ENCODE results near the gene USH1G.
A peak's percentile ranks its signal among the peaks of the same experiment; 100 is the strongest.

The USH1G gene

DNA sequence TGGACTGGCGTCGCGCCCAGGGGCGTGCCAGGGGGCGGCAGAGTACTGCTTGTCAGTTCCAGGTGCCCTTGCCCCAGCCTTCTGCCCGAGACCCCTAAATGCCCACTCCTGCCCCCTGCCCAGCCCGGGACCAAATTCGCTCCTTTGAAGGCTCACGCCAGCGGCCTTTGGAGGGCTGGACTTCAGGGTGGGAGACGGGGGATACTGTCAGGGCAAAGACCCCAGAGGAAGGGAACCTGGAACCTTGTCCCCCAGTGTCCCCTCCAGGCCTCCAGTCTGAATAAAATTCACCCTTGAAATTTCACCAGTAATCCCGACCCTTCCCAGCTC, 13.4 kb upstream of the USH1G start:
- TF ChIP-seq, protein P1, sequence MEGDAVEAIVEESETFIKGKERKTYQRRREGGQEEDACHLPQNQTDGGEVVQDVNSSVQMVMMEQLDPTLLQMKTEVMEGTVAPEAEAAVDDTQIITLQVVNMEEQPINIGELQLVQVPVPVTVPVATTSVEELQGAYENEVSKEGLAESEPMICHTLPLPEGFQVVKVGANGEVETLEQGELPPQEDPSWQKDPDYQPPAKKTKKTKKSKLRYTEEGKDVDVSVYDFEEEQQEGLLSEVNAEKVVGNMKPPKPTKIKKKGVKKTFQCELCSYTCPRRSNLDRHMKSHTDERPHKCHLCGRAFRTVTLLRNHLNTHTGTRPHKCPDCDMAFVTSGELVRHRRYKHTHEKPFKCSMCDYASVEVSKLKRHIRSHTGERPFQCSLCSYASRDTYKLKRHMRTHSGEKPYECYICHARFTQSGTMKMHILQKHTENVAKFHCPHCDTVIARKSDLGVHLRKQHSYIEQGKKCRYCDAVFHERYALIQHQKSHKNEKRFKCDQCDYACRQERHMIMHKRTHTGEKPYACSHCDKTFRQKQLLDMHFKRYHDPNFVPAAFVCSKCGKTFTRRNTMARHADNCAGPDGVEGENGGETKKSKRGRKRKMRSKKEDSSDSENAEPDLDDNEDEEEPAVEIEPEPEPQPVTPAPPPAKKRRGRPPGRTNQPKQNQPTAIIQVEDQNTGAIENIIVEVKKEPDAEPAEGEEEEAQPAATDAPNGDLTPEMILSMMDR (conservative IDR thresholded peaks at IDR 0.05) = no peak
- peak overlapping the region; percentile 53; the same call in 1 of the 2 replicates for H3K27ac ChIP-seq

DNA sequence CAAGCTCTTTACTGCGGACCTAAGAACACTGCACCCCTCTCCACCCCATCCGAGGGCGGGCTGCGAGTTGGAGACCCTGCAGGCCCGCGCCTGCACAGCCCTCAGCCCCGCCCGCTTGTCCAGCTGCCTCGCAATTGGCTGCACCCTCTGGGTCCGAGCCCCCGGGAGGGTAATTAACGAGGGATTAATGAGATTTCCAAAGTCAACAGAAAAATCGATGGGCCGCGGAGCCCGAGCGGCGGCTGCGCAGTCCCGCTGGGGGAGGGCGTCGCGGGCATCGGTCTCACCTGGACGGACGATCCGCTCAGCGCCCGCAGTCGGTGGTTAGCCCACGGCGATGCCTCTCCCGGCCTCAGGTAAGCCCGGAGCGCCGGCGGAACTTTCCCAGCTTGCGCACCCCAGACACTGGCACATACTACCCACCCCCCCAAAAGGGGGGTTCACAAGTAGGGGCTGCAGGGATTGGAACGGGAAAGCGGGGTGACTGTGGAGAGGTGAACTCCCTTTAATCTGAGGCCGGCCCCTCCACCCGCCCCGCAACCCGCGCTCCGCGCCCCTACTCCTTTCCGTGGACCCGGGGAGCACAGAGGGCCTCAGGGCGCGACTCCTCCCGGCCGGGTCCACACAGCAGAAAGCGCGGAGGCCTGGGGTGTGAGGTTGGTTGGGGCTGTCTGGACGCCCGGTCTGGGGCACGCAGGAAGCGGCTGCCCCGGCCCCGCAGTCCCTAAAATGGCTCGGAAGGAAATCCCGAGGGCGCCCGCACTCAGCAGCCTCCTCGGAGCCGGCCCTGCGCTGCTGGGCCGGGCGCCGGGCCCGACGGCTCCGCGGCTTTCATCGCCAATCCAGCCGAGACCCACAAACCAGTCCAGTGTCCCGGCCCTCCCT, 12.8 kb upstream of the USH1G start, which contains the start of gene OTOP3:
OTOP3 (plus strand) TSS at position 314 of the 885 bp plus-strand sequence; CDS start at position 338, 24 bp downstream.
- TF ChIP-seq, protein P1 (conservative IDR thresholded peaks at IDR 0.05) = no peak
- peak within 1 kb of the TSS; percentile 53; the same call in 1 of the 2 replicates for H3K27ac ChIP-seq

DNA sequence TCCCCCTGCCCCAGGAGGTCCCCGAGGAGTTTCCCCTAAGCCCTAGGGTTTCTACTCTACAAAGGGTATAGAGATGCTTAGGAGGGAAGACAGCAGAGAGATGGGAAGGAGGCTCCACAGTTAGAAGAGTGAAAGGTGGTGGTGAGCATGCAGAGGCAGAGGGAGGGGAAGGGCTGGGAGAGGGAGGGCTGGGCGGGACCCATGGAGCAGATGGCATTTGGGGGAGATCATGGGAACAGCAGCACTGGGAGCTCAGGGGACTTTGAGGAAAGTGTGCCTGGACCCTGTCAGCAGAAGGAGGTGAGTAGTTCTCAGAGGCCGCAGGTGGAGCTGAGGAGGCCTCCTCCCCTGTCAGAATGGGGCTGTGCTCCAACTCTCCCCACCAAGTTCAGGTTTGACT, 12.0 kb upstream of the USH1G start:
- TF ChIP-seq, protein P1 (conservative IDR thresholded peaks at IDR 0.05) = no peak

DNA sequence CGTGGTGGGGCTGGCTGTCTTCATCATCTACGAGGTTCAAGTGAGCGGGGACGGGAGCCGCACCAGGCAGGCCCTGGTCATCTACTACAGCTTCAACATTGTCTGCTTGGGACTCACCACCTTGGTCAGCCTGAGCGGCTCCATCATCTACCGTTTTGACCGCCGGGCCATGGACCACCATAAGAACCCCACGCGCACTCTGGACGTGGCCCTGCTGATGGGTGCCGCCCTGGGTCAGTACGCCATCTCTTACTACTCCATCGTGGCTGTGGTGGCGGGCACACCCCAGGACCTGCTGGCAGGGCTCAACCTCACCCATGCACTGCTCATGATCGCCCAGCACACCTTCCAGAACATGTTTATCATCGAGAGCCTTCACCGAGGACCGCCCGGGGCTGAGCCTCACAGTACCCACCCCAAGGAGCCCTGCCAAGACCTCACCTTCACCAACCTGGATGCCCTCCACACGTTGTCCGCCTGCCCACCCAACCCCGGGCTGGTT, 7.5 kb upstream of the USH1G start:
- TF ChIP-seq, protein P1 (conservative IDR thresholded peaks at IDR 0.05) = no peak
- no peak overlapping the region for H3K27ac ChIP-seq

More for the DNA sequence above, 12.0 kb upstream of the USH1G start:
- H3K27ac ChIP-seq = peak overlapping the region; percentile 53; the same call in 1 of the 2 replicates

DNA sequence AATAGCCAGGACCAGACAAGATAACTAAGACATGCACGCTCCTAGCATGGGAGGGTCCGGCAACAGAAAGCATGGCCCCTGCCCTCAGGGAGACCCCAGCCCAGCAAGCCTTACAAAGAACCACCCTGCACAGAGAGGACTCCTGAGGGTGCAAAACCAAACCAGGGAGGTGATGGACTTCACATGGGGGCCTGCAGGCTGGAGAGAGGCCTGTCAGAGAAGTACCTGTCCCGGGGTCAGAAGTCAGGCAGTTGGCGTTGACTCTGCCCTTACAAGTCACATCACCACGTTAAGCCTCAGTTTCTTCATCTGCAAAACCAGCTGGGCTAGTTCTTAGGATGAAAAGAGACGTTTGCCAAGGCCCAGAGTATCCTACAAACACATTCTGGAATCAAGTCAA, 5.7 kb upstream of the USH1G start:
- no peak overlapping the region for H3K27ac ChIP-seq
- TF ChIP-seq, protein P1 (conservative IDR thresholded peaks at IDR 0.05) = no peak

DNA sequence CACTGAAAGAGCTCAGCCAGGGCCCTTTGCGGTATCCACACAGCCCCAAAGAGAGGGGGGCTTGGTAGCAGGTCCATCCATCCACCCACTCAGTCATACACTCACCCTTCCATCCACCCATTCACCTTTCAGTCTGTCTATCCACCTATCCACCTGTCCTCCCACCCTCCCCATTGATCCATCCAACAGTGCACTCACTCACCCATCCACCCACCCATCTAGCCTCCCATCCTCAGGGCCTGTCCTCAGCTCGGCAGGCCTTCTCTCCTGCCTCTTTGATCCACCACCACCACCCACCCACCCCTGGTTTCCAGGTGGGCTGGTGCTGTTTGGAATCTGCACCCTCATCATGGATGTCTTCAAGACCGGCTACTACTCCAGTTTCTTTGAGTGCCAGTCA, 2.2 kb upstream of the USH1G start:
- no peak overlapping the region for H3K27ac ChIP-seq
- TF ChIP-seq, protein P1 (conservative IDR thresholded peaks at IDR 0.05) = no peak

DNA sequence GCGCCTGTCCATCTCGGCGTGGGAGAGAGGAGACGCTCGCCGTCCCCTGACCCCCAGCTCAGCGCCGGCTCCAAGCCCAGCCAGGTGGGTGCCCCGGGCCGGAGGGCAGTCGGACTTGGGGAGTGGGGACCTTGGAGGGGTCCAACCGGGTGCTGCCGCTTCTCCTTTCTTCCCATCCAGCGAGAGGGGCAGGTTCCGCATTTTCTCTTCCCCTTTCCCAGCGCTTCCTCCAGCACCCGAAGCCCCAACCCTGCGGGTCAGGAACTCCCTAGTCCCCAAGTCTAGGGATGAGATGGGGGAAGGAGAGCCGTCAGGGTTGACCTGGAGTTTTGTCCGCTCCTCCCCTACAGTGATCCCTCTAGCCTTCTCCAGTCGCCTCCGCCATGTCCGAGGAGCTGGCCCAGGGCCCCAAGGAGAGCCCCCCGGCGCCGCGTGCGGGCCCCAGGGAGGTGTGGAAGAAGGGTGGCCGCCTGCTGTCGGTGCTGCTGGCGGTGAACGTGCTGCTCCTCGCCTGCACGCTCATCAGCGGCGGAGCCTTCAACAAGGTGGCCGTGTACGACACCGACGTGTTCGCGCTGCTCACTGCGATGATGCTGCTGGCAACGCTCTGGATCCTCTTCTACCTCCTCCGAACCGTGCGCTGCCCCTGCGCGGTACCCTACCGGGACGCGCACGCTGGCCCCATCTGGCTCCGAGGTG, 1.3 kb upstream of the USH1G start, which contains the start of gene OTOP2:
OTOP2 (plus strand) TSS at position 24 of the 699 bp plus-strand sequence; CDS start at position 384, 360 bp downstream.
- TF ChIP-seq, protein P1 (conservative IDR thresholded peaks at IDR 0.05) = no peak
- H3K27ac ChIP-seq = no peak within 1 kb of the TSS

Data from VCaP (cell line).